Femur (tissue), 1 donor: ENCODE measurements around the gene SF3B6.
"Not testable (repeated sequence)": the region's sequence is repeated elsewhere in the genome, so short reads cannot be mapped to it uniquely, and the experiment has no call there.

Experiments used
- DNase-seq: peaks from one replicate; pipeline ENCODE4 v3.0.0-alpha.2; 2017

SF3B6 gene

GRCh38 chr2:24050041-24050979 is 25.8 kb downstream of the SF3B6 start:
- DNase-seq, result peak; percentile 40

DNA sequence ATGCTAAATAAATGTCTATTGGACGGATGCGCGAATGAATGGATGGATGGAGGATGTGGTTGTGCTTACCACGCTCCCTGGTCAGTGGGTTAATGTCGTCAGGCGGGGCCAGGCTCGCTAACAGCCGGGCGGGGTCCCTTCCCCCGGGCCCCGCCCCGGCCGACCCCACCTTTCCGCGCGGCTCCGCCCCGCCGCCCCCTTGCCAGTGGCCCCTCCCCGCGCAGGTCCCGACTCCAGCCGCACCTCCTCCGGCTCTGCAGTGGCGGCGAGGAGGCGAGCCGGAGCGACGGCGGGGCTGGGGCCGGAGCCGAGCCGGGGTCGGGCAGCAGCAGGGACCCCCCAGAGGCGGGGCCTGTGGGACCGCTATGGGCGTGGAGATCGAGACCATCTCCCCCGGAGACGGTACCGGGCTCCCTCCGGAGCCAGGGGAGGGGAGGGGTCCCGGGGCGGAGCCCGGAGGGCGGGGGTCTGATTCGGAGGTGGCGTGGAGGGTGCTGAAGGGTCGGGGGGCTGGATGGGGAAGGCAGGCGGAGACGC is 26.6 kb downstream of the SF3B6 start, which contains the start of gene FKBP1B:
FKBP1B (plus strand) TSS at position 257 of the 537 bp plus-strand sequence; CDS start at position 366, 109 bp downstream.
- DNase-seq, result peak; percentile 63

DNA sequence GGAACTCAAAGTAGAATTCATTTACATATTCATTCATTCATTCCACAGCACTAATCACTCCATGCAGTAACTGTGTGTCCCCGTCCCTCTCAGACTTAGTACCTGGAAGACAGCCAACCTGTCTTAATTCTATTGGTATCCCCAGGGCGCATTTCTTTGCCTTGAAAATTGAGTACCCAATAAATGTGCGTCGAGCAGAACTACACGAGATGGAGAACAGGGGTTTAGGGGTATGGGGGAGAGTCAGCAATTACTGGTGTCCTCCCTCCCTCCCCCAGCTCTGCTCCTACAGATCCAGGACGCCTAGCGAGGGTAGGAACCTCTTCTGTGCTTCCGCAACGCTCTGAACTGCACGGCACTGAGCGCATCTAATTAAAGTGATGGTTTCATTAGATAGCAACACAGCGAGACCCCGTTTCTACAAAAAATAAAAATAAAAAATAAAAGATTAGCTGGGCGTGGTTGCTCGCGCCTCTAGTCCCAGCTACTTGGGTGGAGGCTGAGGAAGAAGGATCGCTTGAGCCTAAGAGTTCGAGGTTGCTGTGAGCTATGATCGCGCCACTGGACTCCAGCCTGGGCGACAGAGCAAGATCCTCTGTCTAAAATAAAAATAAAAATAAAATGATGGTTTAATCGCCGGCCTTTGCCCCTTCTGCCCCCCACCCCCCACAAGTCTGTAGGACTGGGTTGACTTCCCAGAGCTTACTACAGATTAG is 27.2 kb downstream of the SF3B6 start:
- DNase-seq, result no peak

GRCh38 chr2:24047703-24048033 is 28.5 kb downstream of the SF3B6 start:
- DNase-seq, result no peak

GRCh38 chr2:24046930-24047702 is 29.0 kb downstream of the SF3B6 start, which contains the start of gene WDCP:
Gene WDCP, minus strand, starts transcription at chr2:24047391. Its CDS starts 7,897 bp downstream, at chr2:24039494.
- DNase-seq, result peak; percentile 98

GRCh38 chr2:24046599-24046929 is 29.6 kb downstream of the SF3B6 start:
- no peak for DNase-seq

- no peak for DNase-seq
These were observed 30.3 kb downstream of the SF3B6 start for GRCh38 chr2:24045511-24046508.

GRCh38 chr2:24043133-24043532 is 33.0 kb downstream of the SF3B6 start:
- not testable (repeated sequence) for DNase-seq

GRCh38 chr2:24040511-24040910 is 35.6 kb downstream of the SF3B6 start:
- DNase-seq, result no peak

DNA sequence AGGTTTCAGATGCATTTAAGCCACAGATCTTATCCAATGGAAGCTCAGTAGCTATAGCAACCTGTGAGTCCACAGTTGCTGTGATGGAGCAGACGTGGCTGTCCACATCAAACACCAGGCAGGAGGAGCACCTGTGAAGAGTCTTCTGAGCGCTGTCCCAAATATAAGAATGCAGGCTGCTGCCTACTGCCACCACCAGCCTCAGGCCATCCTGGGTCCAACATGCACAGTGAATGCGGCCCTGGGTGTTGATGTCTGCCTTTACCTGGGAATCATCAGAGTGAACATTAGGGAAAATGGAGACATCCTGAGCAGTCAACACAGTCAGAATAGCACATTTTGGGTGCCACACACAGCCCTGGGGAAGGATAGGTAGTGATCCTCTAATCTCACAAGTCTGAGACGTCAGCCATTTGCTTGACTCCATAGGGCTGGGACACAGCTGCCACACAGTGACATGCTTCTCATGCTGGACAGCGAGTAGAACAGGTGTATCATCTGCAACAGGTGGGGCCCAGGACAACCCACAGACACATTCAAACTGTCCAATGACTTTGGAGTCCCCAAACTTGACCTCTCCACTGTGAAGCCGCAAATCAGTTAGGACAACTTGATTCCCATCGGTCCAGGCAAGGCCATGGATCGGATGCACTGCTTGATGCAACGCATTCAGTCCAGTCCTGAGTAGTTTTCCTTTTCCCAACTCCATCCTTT is 37.2 kb downstream of the SF3B6 start:
- DNase-seq, result no peak

- no peak for DNase-seq
These were observed 49.9 kb downstream of the SF3B6 start for GRCh38 chr2:24026233-24026632.

DNA sequence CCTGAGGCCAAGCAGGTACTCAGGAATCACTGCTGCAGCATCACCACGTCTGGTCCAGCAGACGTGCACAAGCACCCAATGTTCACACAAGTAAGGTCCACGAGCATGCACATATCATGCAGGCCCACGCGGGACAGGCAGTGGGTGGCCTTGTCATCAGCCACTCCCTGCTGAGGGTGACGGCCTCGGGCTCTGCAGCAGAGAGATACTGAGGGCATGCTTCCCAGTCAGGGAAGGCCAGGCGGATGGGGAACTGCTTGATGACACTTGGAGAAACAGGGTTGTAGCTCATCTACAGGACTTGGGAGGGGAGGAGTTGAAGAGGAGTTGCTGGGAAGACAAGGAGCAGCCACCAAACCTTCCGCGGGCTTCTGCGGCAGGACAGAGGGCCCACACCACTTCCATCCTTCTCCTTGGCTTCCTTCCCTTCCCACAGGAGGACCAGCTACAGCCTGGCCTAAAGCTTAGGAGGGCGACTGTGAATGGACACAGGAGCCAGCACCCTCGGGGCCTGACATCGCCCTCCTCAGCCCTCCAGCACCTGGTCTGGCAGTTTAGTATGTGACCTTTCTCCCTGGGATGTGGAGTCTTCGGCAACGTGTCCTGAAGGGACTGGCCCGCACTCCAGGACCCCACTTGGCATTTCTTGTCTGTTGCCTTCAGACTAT is 51.0 kb downstream of the SF3B6 start:
- DNase-seq, result no peak

GRCh38 chr2:24024018-24024417 is 52.1 kb downstream of the SF3B6 start:
- DNase-seq, result no peak

GRCh38 chr2:24022975-24023575 is 53.1 kb downstream of the SF3B6 start:
- no peak for DNase-seq

DNA sequence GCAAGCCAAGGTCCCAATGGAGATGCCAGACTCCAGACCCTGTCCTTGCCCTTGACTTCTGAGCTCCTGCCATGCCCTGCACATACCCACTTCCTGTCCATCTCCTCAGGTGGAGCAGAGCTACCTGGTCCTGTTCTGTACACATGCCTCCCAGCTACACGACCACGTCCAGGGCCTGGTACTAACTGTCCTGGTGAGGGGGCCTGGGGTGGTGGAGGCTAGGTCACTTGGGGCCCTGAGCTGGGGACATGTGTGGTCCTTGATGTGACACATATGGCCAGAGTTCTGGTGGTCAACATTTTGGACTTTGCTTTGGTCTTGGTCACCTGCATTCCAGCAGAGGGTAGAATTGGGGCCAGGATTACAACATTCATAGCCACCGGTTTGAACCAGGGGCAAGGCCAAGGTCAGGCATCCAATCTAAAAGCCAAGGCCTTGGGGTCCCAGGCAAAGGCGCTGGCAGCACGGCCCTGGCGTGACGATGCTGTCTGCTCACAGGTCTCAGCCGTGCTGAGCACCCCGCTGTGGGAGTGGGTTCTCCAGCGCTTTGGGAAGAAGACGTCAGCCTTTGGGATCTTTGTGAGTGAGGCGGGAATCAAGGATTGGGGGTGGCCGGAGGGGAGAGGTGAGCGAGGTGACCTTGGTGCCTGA is 53.7 kb downstream of the SF3B6 start:
- DNase-seq, result no peak

DNA sequence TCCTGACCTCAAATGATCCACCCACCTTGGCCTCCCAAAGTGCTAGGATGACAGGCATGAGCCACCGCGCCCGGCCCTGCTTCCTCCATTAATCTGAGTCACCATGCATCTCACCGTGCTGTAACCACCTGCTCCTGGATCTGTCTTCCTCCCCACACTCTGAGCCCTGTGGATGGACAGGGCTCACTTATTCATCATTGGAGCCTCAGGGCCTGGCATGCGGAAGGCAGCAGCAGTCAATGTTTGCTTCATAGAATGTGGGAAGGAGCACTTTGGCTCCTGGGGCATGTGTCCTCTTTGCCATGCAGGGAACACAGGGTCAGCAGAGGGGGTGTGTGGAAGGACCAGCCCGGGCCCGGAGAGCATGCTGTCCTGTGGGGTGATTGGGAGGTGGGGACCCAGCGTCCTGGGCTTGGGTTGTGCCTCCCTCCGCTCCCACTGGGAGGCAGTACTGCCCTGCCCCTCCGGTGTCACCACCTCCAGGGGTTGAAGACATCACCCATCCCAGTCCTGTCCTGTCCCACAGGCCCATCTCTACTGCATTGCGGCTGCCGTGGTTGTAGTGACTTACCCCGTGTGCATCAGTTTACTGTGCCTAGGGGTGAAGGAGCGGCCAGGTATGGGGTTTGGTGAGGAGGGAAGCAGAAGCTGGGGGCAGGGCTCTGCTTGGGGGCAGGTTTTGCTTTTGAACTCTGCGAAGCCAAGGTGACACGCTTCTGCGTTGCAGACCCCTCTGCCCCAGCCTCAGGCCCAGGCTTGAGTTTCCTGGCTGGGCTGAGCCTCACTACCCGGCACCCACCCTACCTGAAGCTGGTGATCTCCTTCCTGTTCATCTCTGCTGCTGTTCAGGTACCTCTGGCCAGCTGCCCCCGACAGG is 54.8 kb downstream of the SF3B6 start:
- no peak for DNase-seq

DNA sequence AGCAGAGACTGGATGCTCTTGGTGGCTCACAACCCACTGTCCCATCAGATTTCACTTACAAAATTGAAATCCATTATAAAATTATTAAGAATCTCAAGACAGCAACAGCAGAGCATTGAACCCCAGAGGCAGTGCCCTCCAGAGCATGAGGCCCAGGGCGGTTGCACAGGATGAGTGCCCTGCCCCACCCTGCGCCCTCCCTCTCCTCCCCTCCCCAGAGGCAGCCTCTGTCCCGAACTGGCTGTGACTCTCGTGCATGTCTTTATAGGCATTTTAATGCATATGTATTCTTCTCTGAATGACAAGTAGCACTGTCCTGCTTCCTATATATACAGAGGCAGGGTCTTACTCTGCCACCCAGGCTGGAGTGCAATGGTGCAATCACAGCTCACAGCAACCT is 55.9 kb downstream of the SF3B6 start:
- no peak for DNase-seq

DNA sequence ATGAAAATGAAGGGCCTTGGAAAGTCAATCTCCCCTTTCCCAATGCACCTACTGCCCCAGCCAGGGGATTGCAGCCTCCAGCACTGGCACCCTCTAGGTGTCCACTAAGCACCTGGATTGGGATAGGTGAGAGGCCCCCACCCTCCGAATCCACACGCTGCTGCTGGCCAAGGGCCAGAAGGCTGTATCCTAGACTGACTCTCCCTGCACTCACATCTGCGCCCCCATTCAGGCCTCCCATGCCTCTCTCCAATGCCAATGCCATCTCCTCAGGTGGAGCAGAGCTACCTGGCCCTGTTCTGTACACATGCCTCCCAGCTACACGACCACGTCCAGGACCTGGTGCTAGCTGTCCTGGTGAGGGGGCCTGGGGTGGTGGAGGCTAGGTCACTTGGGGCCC is 56.4 kb downstream of the SF3B6 start:
- DNase-seq, result no peak
